IMR-90 (cell line): ENCODE measurements around the gene NOD2. TPM values are rescaled to one million over a fixed set of nuclear protein-coding genes. Genes with fewer than 3 reads are reported as not detected.

Experiments
- ATAC-seq: fragments of 200-7000 bp; cut with Tn5 transposase; 2 replicates; pipeline ENCODE4 v1.9.1; 2020; ENCODE audit warnings: low read depth, mild to moderate bottlenecking, moderate library complexity
- BruUV-seq: library from RNA; stranded (reverse); fragments of 400-500 nt; replicated peaks from 2 replicates; lab custom pipeline; 2021; lab: Mats Ljungman, UMichigan
- CTCF ChIA-PET: fragments of 300-600 bp; formaldehyde crosslinking; extraction: SDS; loops from one replicate; lab custom pipeline; 2021; ENCODE audit warnings: antibody characterized with exemption; lab: Yijun Ruan, JAX
- POLR2A ChIA-PET: fragments of 300-600 bp; sonication (Branson Sonifier 250); formaldehyde crosslinking; loops from one replicate; lab custom pipeline; 2022; ENCODE audit warnings: antibody characterized with exemption; ENCODE audit not compliant: unreplicated experiment; lab: Charles Lee
- DNase-seq: peaks from one replicate; pipeline ENCODE4 v3.0.0; 2013
- H2AFZ ChIP-seq: replicated peaks from 2 replicates; pipeline ENCODE3; 2013; ENCODE audit warnings: low read length, mild to moderate bottlenecking; ENCODE audit not compliant: poor library complexity
- H2AK5ac ChIP-seq: 2 replicates; pipeline ENCODE4 v1.6.1; 2013; ENCODE audit warnings: low read depth, low read length, inconsistent platforms
- H2AK9ac ChIP-seq: replicated peaks from 2 replicates; pipeline ENCODE3; 2013; ENCODE audit warnings: mild to moderate bottlenecking, low read depth, low read length, moderate library complexity; ENCODE audit not compliant: poor library complexity
- H2BK120ac ChIP-seq: 2 replicates; pipeline ENCODE4 v1.6.1; 2013; ENCODE audit warnings: low read depth, low read length, inconsistent platforms
- H2BK15ac ChIP-seq: 3 replicates; pipeline ENCODE4 v1.6.1; 2013; ENCODE audit warnings: low read depth, low read length, inconsistent platforms
- H2BK20ac ChIP-seq: 2 replicates; pipeline ENCODE4 v1.6.1; 2013; ENCODE audit warnings: low read depth, mild to moderate bottlenecking, inconsistent platforms, low read length, moderate library complexity
- H2BK5ac ChIP-seq: 2 replicates; pipeline ENCODE4 v1.6.1; 2013; ENCODE audit warnings: mild to moderate bottlenecking, low read depth, low read length, inconsistent platforms; ENCODE audit not compliant: poor library complexity, severe bottlenecking
- H3K14ac ChIP-seq: replicated peaks from 2 replicates; pipeline ENCODE4 v1.6.1; 2013; ENCODE audit warnings: low read depth, low read length, inconsistent platforms
- H3K18ac ChIP-seq: 2 replicates; pipeline ENCODE4 v1.6.1; 2013; ENCODE audit warnings: low read depth, low read length, control low read depth
- H3K23ac ChIP-seq: 2 replicates; pipeline ENCODE4 v1.6.1; 2013; ENCODE audit warnings: low read depth, low read length, inconsistent platforms
- H3K27ac ChIP-seq: 2 replicates; pipeline ENCODE4 v1.5.1; 2013; ENCODE audit warnings: mild to moderate bottlenecking, control low read depth, low read length; ENCODE audit not compliant: insufficient read depth
- H3K27me3 ChIP-seq: 2 replicates; pipeline ENCODE4 v1.6.1; 2013; ENCODE audit warnings: low read length; ENCODE audit not compliant: control insufficient read depth, insufficient read depth
- H3K36me3 ChIP-seq: 2 replicates; pipeline ENCODE4 v1.6.1; 2013; ENCODE audit warnings: low read length, mixed read lengths; ENCODE audit not compliant: control insufficient read depth, insufficient read depth
- H3K4ac ChIP-seq: 2 replicates; pipeline ENCODE4 v1.6.1; 2013; ENCODE audit warnings: low read depth, low read length, inconsistent platforms
- H3K4me1 ChIP-seq: 2 replicates; pipeline ENCODE4 v1.6.1; 2013; ENCODE audit warnings: low read length, mixed read lengths; ENCODE audit not compliant: control insufficient read depth, insufficient read depth
- H3K4me2 ChIP-seq: 2 replicates; pipeline ENCODE4 v1.6.1; 2013; ENCODE audit warnings: low read depth, mild to moderate bottlenecking, control low read depth, low read length, moderate library complexity
- H3K4me3 ChIP-seq: 2 replicates; pipeline ENCODE4 v1.5.1; 2013; ENCODE audit warnings: low read depth, mild to moderate bottlenecking, control low read depth, low read length, moderate library complexity; ENCODE audit not compliant: insufficient read depth
- H3K56ac ChIP-seq: 2 replicates; pipeline ENCODE4 v1.6.1; 2013; ENCODE audit warnings: low read length, inconsistent platforms; ENCODE audit not compliant: insufficient read depth; ENCODE audit errors: extremely low read depth
- H3K79me1 ChIP-seq, 2 experiments: 2 replicates each; pipeline ENCODE4 v1.6.1; 2013; ENCODE audit warnings: low read length in 2 of 2, inconsistent platforms in 1 of 2, low read depth in 1 of 2
- H3K9ac ChIP-seq: 2 replicates; pipeline ENCODE4 v1.6.1; 2013; ENCODE audit warnings: low read depth, low read length, control low read depth
- H3K9me1 ChIP-seq: 2 replicates; pipeline ENCODE4 v1.6.1; 2013; ENCODE audit warnings: low read length, inconsistent platforms; ENCODE audit not compliant: insufficient read depth
- H3K9me3 ChIP-seq: 2 replicates; pipeline ENCODE4 v1.6.1; 2013; ENCODE audit warnings: low read length; ENCODE audit not compliant: control insufficient read depth, insufficient read depth
- H4K20me1 ChIP-seq: 2 replicates; pipeline ENCODE4 v1.6.1; 2013; ENCODE audit warnings: low read length, inconsistent platforms; ENCODE audit not compliant: insufficient read depth
- H4K5ac ChIP-seq: 2 replicates; pipeline ENCODE4 v1.6.1; 2013; ENCODE audit warnings: mild to moderate bottlenecking, low read depth, low read length, control low read depth
- H4K8ac ChIP-seq, 2 experiments: 2 replicates each; pipeline ENCODE4 v1.6.1; 2013; ENCODE audit warnings: low read depth in 2 of 2, low read length in 2 of 2, control low read depth in 1 of 2, inconsistent platforms in 1 of 2
- H4K91ac ChIP-seq: 2 replicates; pipeline ENCODE4 v1.6.1; 2013; ENCODE audit warnings: low read depth, low read length, inconsistent platforms; ENCODE audit not compliant: insufficient read depth
- BHLHE40 ChIP-seq: fragments of 150-350 bp; IDR thresholded peaks from 2 replicates; pipeline ENCODE4 v1.6.1; 2016; ENCODE audit warnings: mild to moderate bottlenecking, low read depth, low read length
- CHD1 ChIP-seq: IDR thresholded peaks from 2 replicates; pipeline ENCODE4 v1.6.1; 2012; ENCODE audit warnings: low read depth, low read length, improper control_type of control experiment
- FOS ChIP-seq: fragments of 150-350 bp; IDR thresholded peaks from 2 replicates; pipeline ENCODE4 v1.6.1; 2016; ENCODE audit warnings: low read depth, low read length
- MXI1 ChIP-seq: IDR thresholded peaks from 2 replicates; pipeline ENCODE4 v1.6.1; 2012; ENCODE audit warnings: low read depth, mild to moderate bottlenecking, low read length, moderate library complexity, borderline replicate concordance
- RAD21 ChIP-seq: IDR thresholded peaks from 2 replicates; pipeline ENCODE4 v1.6.1; 2012; ENCODE audit warnings: low read length, improper control_type of control experiment
- RFX5 ChIP-seq: IDR thresholded peaks from 2 replicates; pipeline ENCODE4 v1.8.0; 2012; ENCODE audit warnings: low read depth, mild to moderate bottlenecking, low read length, moderate library complexity
- WGBS, 2 experiments: methylation state at CpG; one replicate each; pipeline versions ENCODE4 v1.1.5 to v1.1.7; 2013; ENCODE audit warnings: missing lambda C conversion rate in 2 of 2; ENCODE audit not compliant: insufficient read length in 1 of 2; ENCODE audit errors: extremely low coverage in 2 of 2; 5-methylcytosine and 5-hydroxymethylcytosine counted together
- dilution Hi-C: fragments of 300-500 bp; cut with HindIII; formaldehyde crosslinking; loops from one replicate; pipeline ENCODE4 v1.14.3; 2018; ENCODE audit warnings: low sequenced_read_pairs; ENCODE audit not compliant: unreplicated experiment
- in situ Hi-C: fragments of 300-500 bp; cut with MboI; formaldehyde crosslinking; loops from 3 replicates; pipeline ENCODE4 v1.14.3; 2019; ENCODE audit warnings: low sequenced_read_pairs, inconsistent platforms, mixed read lengths
- intact Hi-C: fragments of 100-400 bp; cut with micrococcal nuclease; formaldehyde crosslinking; loops from 2 replicates; pipeline ENCODE4 v1.10.0; 2022
- polyA plus RNA-seq, 3 experiments: library from polyadenylated mRNA; depleted of rRNA; stranded (reverse); fragments of >200 nt; gene quantifications; 2 replicates each; pipeline ENCODE4 v1.2.3, GENCODE V29; 2012; ENCODE audit warnings: low replicate concordance in 1 of 3
- total RNA-seq: library from RNA; depleted of rRNA; stranded (reverse); fragments of >200 nt; gene quantifications from 2 replicates; pipeline ENCODE4 v1.2.3, GENCODE V29; 2012
- TF ChIP-seq, protein P1 (sequence below): fragments of 150-350 bp; IDR thresholded peaks from 2 replicates; pipeline ENCODE4 v1.6.1; 2017; ENCODE audit warnings: mild to moderate bottlenecking, antibody characterized with exemption, low read length, low read depth
- TF ChIP-seq, protein P2 (sequence below): conservative IDR thresholded peaks from 2 replicates; pipeline ENCODE4 v1.5.1; 2012; ENCODE audit warnings: mild to moderate bottlenecking, low read depth, low read length, improper control_type of control experiment

NOD2 gene
- total and polyA plus RNA-seq, 2 of the 4 experiments (the other 2 are of a cell fraction), result not detected

DNA sequence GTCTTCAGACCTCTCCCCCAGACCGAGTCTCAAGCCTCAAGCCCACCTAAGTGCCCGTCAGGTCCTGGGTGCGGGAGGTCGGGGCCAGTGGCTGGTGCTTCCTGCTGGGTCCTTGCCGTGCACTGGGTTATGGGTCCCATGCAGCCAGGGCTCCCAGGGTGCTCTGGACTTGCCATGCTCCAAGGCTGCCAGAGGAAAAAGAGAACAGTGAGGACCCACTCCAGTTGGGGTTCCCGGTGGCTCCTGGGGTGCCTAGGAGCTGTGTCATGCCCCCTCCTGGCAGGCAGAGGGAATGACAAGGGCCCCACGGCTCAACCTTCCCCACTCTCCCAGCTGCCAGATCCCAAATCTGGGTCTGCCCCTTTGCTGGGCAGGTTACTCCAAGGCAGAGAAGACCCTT is 16.1 kb upstream of the NOD2 start:
- peaks cover 13% of the 10 kb centered on the region for H3K9me3 ChIP-seq
- no peaks in the 10 kb centered on the region for H3K4me1 ChIP-seq
- no peak overlapping the region for H2BK15ac ChIP-seq
- dilution Hi-C loops (no loop called here), in situ Hi-C loops (no loop called here), intact Hi-C loops (no loop called here)
- H3K9ac ChIP-seq, result no peak overlapping the region
- no peak overlapping the region for H3K27ac ChIP-seq
- CTCF ChIA-PET, result interaction anchor here (0.6 kb wide), 2 partner anchors 103 to 481 kb away, joined by 3 to 4 read pairs; no protein-coding TSS in a partner anchor
- H3K18ac ChIP-seq, result no peak overlapping the region
- no peak overlapping the region for H3K14ac ChIP-seq
- no peak overlapping the region for H2AK9ac ChIP-seq
- H3K9me1 ChIP-seq, result no peaks in the 10 kb centered on the region
- POLR2A ChIA-PET, result no interaction called here
- H3K23ac ChIP-seq, result no peak overlapping the region
- no peak overlapping the region for H4K8ac ChIP-seq
- H2BK20ac ChIP-seq, result no peak overlapping the region
- H2AK5ac ChIP-seq, result no peak overlapping the region
- no peak overlapping the region for H3K4me3 ChIP-seq
- H4K20me1 ChIP-seq, result no peaks in the 10 kb centered on the region
- H3K4ac ChIP-seq, result no peak overlapping the region
- H2AFZ ChIP-seq, result no peak overlapping the region
- H3K79me1 ChIP-seq, result no peaks in the 10 kb centered on the region
- peaks cover 7% of the 10 kb centered on the region for H3K27me3 ChIP-seq
- H4K5ac ChIP-seq, result no peak overlapping the region
- H4K91ac ChIP-seq, result no peak overlapping the region
- H3K36me3 ChIP-seq, result no peaks in the 10 kb centered on the region
- no peak overlapping the region for H3K56ac ChIP-seq
- H2BK5ac ChIP-seq, result no peak overlapping the region
- H2BK120ac ChIP-seq, result no peak overlapping the region
- WGBS, 2 experiments, result 80% methylated on average over 1 of the region's 7 CpGs; no CpG with 5 or more reads in 1 of the 2 experiments
- ATAC-seq (no peak), DNase-seq (no peak)
- BruUV-seq, result no TSS peak
- TF ChIP-seq RFX5 (no peak), MXI1 (no peak), RAD21 (no peak), BHLHE40 (no peak), FOS (no peak), CHD1 (no peak)
- TF ChIP-seq, protein P1, sequence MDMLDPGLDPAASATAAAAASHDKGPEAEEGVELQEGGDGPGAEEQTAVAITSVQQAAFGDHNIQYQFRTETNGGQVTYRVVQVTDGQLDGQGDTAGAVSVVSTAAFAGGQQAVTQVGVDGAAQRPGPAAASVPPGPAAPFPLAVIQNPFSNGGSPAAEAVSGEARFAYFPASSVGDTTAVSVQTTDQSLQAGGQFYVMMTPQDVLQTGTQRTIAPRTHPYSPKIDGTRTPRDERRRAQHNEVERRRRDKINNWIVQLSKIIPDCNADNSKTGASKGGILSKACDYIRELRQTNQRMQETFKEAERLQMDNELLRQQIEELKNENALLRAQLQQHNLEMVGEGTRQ, result no peak
- TF ChIP-seq, protein P2, sequence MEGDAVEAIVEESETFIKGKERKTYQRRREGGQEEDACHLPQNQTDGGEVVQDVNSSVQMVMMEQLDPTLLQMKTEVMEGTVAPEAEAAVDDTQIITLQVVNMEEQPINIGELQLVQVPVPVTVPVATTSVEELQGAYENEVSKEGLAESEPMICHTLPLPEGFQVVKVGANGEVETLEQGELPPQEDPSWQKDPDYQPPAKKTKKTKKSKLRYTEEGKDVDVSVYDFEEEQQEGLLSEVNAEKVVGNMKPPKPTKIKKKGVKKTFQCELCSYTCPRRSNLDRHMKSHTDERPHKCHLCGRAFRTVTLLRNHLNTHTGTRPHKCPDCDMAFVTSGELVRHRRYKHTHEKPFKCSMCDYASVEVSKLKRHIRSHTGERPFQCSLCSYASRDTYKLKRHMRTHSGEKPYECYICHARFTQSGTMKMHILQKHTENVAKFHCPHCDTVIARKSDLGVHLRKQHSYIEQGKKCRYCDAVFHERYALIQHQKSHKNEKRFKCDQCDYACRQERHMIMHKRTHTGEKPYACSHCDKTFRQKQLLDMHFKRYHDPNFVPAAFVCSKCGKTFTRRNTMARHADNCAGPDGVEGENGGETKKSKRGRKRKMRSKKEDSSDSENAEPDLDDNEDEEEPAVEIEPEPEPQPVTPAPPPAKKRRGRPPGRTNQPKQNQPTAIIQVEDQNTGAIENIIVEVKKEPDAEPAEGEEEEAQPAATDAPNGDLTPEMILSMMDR, result 0 out of 2 replicates have a peak, but pooled peaks have one; percentile 6
- no peak overlapping the region for H3K4me2 ChIP-seq
